K562 (cell line): ENCODE results near the gene C14orf180. TPM values are rescaled to one million over a fixed set of nuclear protein-coding genes. Genes with fewer than 3 reads are reported as not detected.

Experiments used
- ATAC-seq: fragments of 200-7000 bp; cut with Tn5 transposase; 3 replicates; pipeline ENCODE4 v1.9.1; 2020; ENCODE audit warnings: moderate library complexity
- BruUV-seq: library from RNA; stranded (reverse); fragments of 400-500 nt; replicated peaks from 2 replicates; lab custom pipeline; 2021; lab: Mats Ljungman, UMichigan
- CTCF ChIA-PET: fragments of 300-600 bp; formaldehyde crosslinking; extraction: SDS; loops from one replicate; lab custom pipeline; 2021; ENCODE audit warnings: low intra/inter-chr PET ratio; lab: Yijun Ruan, JAX
- POLR2A ChIA-PET: fragments of 300-600, 350-650 bp; sonication (Branson Sonifier 250); formaldehyde crosslinking; extraction: SDS; loops from one replicate; lab custom pipeline; 2021; ENCODE audit warnings: antibody characterized with exemption, inconsistent platforms; lab: Yijun Ruan, JAX
- DNase-seq, 4 experiments: peaks; one replicate each; pipeline versions ENCODE4 v3.0.0 to v3.0.0-alpha.2; 2011 to 2018; ENCODE audit warnings: low spot score in 3 of 4, mixed read lengths in 3 of 4; ENCODE audit errors: extremely low read depth in 1 of 4
- FAIRE-seq: peaks from 2 replicates; lab custom pipeline; 2011; peaks lifted over from hg19 to GRCh38; lab: Jason Lieb, UNC
- H2AFZ ChIP-seq: 2 replicates; pipeline ENCODE4 v1.6.0; 2011; ENCODE audit warnings: low read depth, low read length, control low read depth, inconsistent platforms
- H3K27ac ChIP-seq: fragments of 200-600 bp; 3 replicates; pipeline ENCODE4 v1.8.0; 2011; ENCODE audit warnings: low read depth, mild to moderate bottlenecking, control low read depth, inconsistent platforms, low read length, moderate library complexity, mixed read lengths; ENCODE audit errors: extremely low read depth
- H3K27me3 ChIP-seq, 2 experiments: fragments of 300-600 bp in 1 of 2; 2 replicates in 1 of 2; 3 replicates in 1 of 2; pipeline versions ENCODE4 v1.6.0 to v1.8.0; 2011; ENCODE audit warnings: inconsistent platforms in 2 of 2, low read length in 2 of 2, mild to moderate bottlenecking in 1 of 2, mixed read lengths in 1 of 2, moderate library complexity in 1 of 2; ENCODE audit not compliant: control insufficient read depth in 2 of 2, insufficient read depth in 2 of 2
- H3K36me3 ChIP-seq: fragments of 300-600 bp; 3 replicates; pipeline ENCODE4 v1.8.0; 2011; ENCODE audit warnings: mild to moderate bottlenecking, low read length, inconsistent platforms; ENCODE audit not compliant: control insufficient read depth, insufficient read depth
- H3K4me1 ChIP-seq, 2 experiments: fragments of 200-600 bp in 1 of 2; replicated peaks in 1 of 2; 2 replicates in 1 of 2; 3 replicates in 1 of 2; pipeline versions ENCODE4 v1.5.1 to v1.8.0; 2011; ENCODE audit warnings: inconsistent platforms in 2 of 2, low read length in 2 of 2, mild to moderate bottlenecking in 1 of 2, mixed read lengths in 1 of 2, moderate library complexity in 1 of 2; ENCODE audit not compliant: control insufficient read depth in 2 of 2, insufficient read depth in 2 of 2
- H3K4me2 ChIP-seq: 2 replicates; pipeline ENCODE4 v1.6.1; 2011; ENCODE audit warnings: low read length, control low read depth, inconsistent platforms, mixed read lengths; ENCODE audit not compliant: insufficient read depth
- H3K4me3 ChIP-seq: fragments of 200-600 bp; sonication (generic), shearing (Covaris generic); 2 replicates; pipeline ENCODE4 v1.5.1; 2016; ENCODE audit warnings: control low read depth, inconsistent platforms
- H3K79me2 ChIP-seq: fragments of 200-600 bp; 3 replicates; pipeline ENCODE4 v1.8.0; 2011; ENCODE audit warnings: low read length, inconsistent platforms; ENCODE audit not compliant: control insufficient read depth, insufficient read depth
- H3K9ac ChIP-seq, 2 experiments: 2 replicates each; pipeline versions ENCODE4 v1.6.0 to v1.6.1; 2011; ENCODE audit warnings: low read depth in 2 of 2, low read length in 2 of 2, control low read depth in 1 of 2, inconsistent platforms in 1 of 2, mild to moderate bottlenecking in 1 of 2, mixed read lengths in 1 of 2; ENCODE audit not compliant: insufficient read depth in 1 of 2
- H3K9me1 ChIP-seq: one replicate; pipeline ENCODE4 v1.6.0; 2011; ENCODE audit warnings: inconsistent platforms, mild to moderate bottlenecking, low read length, moderate library complexity; ENCODE audit not compliant: control insufficient read depth, insufficient read depth
- H3K9me3 ChIP-seq: replicated peaks from 2 replicates; pipeline ENCODE4 v1.5.1; 2011; ENCODE audit warnings: low read depth, low read length, inconsistent platforms; ENCODE audit not compliant: control insufficient read depth, insufficient read depth
- H4K20me1 ChIP-seq: replicated peaks from 2 replicates; pipeline ENCODE4 v1.6.1; 2011; ENCODE audit warnings: low read length, inconsistent platforms, mixed read lengths; ENCODE audit not compliant: control insufficient read depth, insufficient read depth
- BCOR ChIP-seq: fragments of 450-650 bp; IDR thresholded peaks from 2 replicates; pipeline ENCODE4 v1.6.1; 2016
- FOXK2 ChIP-seq, 2 experiments: fragments of 450-650 bp; IDR thresholded peaks in 1 of 2; conservative IDR thresholded peaks in 1 of 2; 2 replicates each; pipeline ENCODE4 v1.6.1; 2016; ENCODE audit warnings: low read depth in 2 of 2, mild to moderate bottlenecking in 1 of 2
- HMGN3 ChIP-seq: IDR thresholded peaks from 2 replicates; pipeline ENCODE4 v1.6.1; 2011; ENCODE audit warnings: borderline replicate concordance, low read depth, mild to moderate bottlenecking, mixed read lengths, low read length; ENCODE audit not compliant: insufficient read length; ENCODE audit errors: extremely low read depth
- TGIF2 ChIP-seq: sonication (generic); formaldehyde crosslinking; IDR thresholded peaks from 2 replicates; pipeline ENCODE4 v1.8.1; 2022; ENCODE audit warnings: mild to moderate bottlenecking, missing genetic modification reagents, moderate library complexity
- ZNF436 ChIP-seq: fragments of 250-450, 450-650 bp; sonication (Bioruptor Pico); formaldehyde crosslinking; IDR thresholded peaks from 2 replicates; pipeline ENCODE4 v1.7.0; 2020; ENCODE audit warnings: mild to moderate bottlenecking
- ZNF830 ChIP-seq: fragments of 250-450 bp; sonication (Bioruptor Pico); IDR thresholded peaks from 2 replicates; pipeline ENCODE4 v1.5.0; 2021; ENCODE audit warnings: mild to moderate bottlenecking
- WGBS: fragments of 100-300 bp; shearing (Covaris generic); methylation state at CpG from one replicate; pipeline ENCODE4 v1.1.6; 2016; ENCODE audit warnings: low coverage, mixed read lengths; ENCODE audit not compliant: insufficient coverage; ENCODE audit errors: missing lambda C conversion rate; 5-methylcytosine and 5-hydroxymethylcytosine counted together
- in situ Hi-C: fragments of 300-500 bp; cut with MboI; formaldehyde crosslinking; loops from 4 replicates; pipeline ENCODE4 v1.15.0; 2018; ENCODE audit warnings: inconsistent platforms, mixed read lengths
- intact Hi-C: fragments of 100-400 bp; cut with micrococcal nuclease; formaldehyde crosslinking; loops from 2 replicates; pipeline ENCODE4 v1.14.2; 2022
- polyA plus RNA-seq, 8 experiments: library from polyadenylated mRNA; depleted of rRNA in 4 of 8; stranded (reverse) in 5 of 8; unstranded in 3 of 8; fragments of >200 nt; fragmentation: Nextera tagmentation in 2 of 8; fragmentation: Illumina TruSeq in 1 of 8; extraction: Ambion mirVana in 2 of 8; extraction: Trizol in 1 of 8; gene quantifications; 2 replicates each; pipeline versions ENCODE4 v1.2.1 to v1.2.3, GENCODE V29; 2011 to 2014; ENCODE audit warnings: inconsistent platforms in 1 of 8, missing spikeins in 1 of 8
- total RNA-seq, 7 experiments: library from RNA; depleted of rRNA in 6 of 7; stranded (reverse); fragments of >200 nt in 6 of 7; fragmentation: Illumina TruSeq in 2 of 7; extraction: Trizol in 2 of 7; gene quantifications; 2 replicates each; pipeline versions ENCODE4 v1.2.1 to v1.2.3, GENCODE V29; 2011 to 2021; ENCODE audit warnings: low replicate concordance in 1 of 7
- TF ChIP-seq, protein P1 (sequence below): fragments of 250-450 bp; sonication (Bioruptor Pico); IDR thresholded peaks from 2 replicates; pipeline ENCODE4 v1.4.0; 2020

C14orf180 gene
- total and polyA plus RNA-seq, 9 of the 15 experiments (the other 6 are each of a cell fraction or from before 2014, with no cell fraction given) = not detected

DNA sequence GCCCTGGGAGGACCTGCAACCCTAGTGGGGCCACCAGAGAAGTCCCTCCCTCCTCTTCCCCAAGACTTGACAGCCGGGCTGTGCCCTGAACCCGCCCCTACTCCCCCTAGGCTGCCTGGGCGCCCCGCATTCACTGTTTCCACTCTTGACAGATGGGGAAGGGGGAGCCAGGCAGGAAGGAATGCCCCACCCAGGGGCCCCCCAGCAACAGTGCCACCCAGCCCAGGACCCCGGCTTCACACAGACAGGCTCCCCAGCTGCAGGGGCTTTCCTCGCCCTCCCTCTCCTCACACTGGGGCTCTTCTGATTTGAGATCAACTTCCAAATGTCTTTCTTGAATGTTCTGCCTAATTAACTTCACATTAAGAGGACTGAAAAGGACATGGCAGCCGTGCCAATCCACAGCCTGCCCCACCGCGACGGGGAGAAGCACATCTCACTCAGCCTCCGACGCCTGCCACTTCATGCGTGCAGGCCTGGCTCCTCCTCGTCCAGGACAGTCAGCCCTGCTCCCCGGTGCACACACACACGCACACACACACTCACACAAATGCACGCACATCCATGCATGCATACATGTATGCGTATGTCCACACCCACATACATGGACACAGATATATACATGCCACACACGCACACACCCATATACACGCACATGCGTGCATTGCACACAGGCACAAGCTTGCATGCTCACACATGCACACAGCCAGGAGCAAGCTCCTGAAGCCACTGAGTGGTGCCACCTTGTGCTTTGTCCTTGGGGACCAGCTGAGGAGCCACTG is 19.6 kb upstream of the C14orf180 start:
- intact Hi-C loops = loop anchor here (5.0 to 10.0 kb wide), 3 partner anchors 65 to 483 kb away; no protein-coding TSS in a partner anchor
- H3K9me1 ChIP-seq = no peaks in the 10 kb centered on the region
- no peaks in the 10 kb centered on the region for H3K36me3 ChIP-seq
- no peaks in the 10 kb centered on the region for H4K20me1 ChIP-seq
- no peak overlapping the region for H3K27ac ChIP-seq
- BruUV-seq = no TSS peak
- H3K4me2 ChIP-seq = no peak overlapping the region
- 0% methylated on average over 13 of the region's 21 CpGs for WGBS
- no peaks in the 10 kb centered on the region for H3K79me2 ChIP-seq
- ChIA-PET CTCF (no interaction called here), POLR2A (interaction anchor here (0.6 kb wide), 1 partner anchor 9 kb away, joined by 3 read pairs; no protein-coding TSS in a partner anchor)
- H3K9ac ChIP-seq = no peak overlapping the region; a peak in 1 of 4 replicates
- H3K4me3 ChIP-seq = no peak overlapping the region
- TF ChIP-seq FOXK2 (conservative IDR thresholded peaks at IDR 0.05 in 1 of 2, IDR thresholded peaks at IDR 0.05 in 1 of 2; ENCODE audit: low read depth in 2 of 2) (no peak), HMGN3 (no peak), ZNF436 (CRISPR knock-in tag) (no peak), ZNF830 (CRISPR knock-in tag) (no peak), TGIF2 (CRISPR knock-in tag) (no peak), BCOR (no peak)
- TF ChIP-seq, protein P1, sequence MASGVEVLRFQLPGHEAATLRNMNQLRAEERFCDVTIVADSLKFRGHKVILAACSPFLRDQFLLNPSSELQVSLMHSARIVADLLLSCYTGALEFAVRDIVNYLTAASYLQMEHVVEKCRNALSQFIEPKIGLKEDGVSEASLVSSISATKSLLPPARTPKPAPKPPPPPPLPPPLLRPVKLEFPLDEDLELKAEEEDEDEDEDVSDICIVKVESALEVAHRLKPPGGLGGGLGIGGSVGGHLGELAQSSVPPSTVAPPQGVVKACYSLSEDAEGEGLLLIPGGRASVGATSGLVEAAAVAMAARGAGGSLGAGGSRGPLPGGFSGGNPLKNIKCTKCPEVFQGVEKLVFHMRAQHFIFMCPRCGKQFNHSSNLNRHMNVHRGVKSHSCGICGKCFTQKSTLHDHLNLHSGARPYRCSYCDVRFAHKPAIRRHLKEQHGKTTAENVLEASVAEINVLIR (CRISPR knock-in tag) = no peak
- TF ChIP-seq, all 486 proteins: peak for 0
- DNase-seq (no peak), FAIRE-seq (no peak), ATAC-seq (no peak)
- no peaks in the 10 kb centered on the region for H3K9me3 ChIP-seq
- H3K27me3 ChIP-seq = peaks cover 0 to 18% of the 10 kb centered on the region in 2 experiments; a peak in 2 of 5 replicates
- in situ Hi-C loops = no loop called here
- no peak overlapping the region for H2AFZ ChIP-seq
- peaks cover 0 to 15% of the 10 kb centered on the region in 2 experiments; a peak in 2 of 5 replicates for H3K4me1 ChIP-seq
